ENCODE results near the gene TM9SF1. TPM values are rescaled to one million over a fixed set of nuclear protein-coding genes. Genes with fewer than 3 reads are reported as not detected.
A peak's percentile ranks its signal among the peaks of the same experiment; 100 is the strongest.

TM9SF1 gene
- total and polyA plus RNA-seq, 3 donors from 2014 or later: 45.0 to 53.2 (median 50.0) TPM

DNA sequence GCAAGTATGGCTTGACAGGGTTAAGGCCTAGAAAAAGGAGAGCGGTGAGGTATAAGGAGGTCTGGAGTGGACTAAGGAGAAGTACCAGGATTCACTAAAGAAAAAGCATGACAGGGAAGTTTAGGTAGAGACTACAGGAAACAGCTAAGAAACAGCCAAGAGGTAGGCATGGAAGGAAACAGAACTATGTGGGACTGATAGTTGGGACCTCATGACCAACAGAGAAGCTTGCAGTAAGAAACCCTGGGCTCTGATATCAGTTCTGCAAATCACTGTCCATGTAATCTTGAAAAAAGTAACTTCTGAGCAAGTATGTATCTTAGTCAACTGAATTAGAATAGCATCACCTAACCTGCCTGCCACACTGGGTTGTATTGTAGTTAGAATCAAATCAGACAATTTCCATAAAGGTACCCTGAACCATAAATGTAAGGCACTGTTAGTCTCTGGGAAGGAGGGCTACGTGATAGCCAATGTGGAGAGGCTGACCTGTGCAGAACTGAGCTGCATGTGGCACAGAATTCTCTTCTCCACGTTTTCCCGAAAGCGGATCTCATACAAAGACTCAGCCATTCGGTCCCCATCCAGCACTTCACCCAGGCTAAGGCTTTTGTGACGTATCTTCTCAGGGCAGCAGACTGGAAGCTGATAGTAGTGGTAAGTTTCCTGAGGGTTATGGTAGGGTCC, 912 bp downstream of the TM9SF1 start:
- intact Hi-C loops (cut with DNase I; ENCODE audit: low total_unique reads): no loop called here

GRCh38 chr14:24192933-24193332, 2.3 kb downstream of the TM9SF1 start:
- TF ChIP-seq POLR2A (IDR thresholded peaks at IDR 0.05) (no peak), CTCF (IDR thresholded peaks at IDR 0.05) (no peak)
- 91 to 96% methylated on average over 12 to 15 of the region's 15 CpGs for WGBS, 2 donors
- H3K36me3 ChIP-seq (ENCODE audit: low read depth, missing control alignments): no peaks in the 10 kb centered on the region
- no peak overlapping the region for H3K27ac ChIP-seq
- H3K27me3 ChIP-seq: no peaks in the 10 kb centered on the region
- H3K4me3 ChIP-seq: no peak overlapping the region
- H3K9me3 ChIP-seq: no peaks in the 10 kb centered on the region
- H3K4me1 ChIP-seq: peaks cover 15% of the 10 kb centered on the region
- DNase-seq: no peak
- intact Hi-C loops (cut with DNase I; ENCODE audit: low total_unique reads): no loop called here

More for the DNA sequence above, 912 bp downstream of the TM9SF1 start:
- TF ChIP-seq CTCF (IDR thresholded peaks at IDR 0.05) (no peak), POLR2A (IDR thresholded peaks at IDR 0.05) (no peak)
- DNase-seq: no peak
- H3K9me3 ChIP-seq: no peaks in the 10 kb centered on the region
- peaks cover 12% of the 10 kb centered on the region for H3K4me1 ChIP-seq
- 57 to 59% methylated on average over 7 of the region's 7 CpGs for WGBS, 2 donors
- H3K36me3 ChIP-seq (ENCODE audit: low read depth, missing control alignments): no peaks in the 10 kb centered on the region
- H3K27ac ChIP-seq: peak overlapping the region; percentile 96 to 98
- H3K4me3 ChIP-seq: peak overlapping the region; percentile 72 to 98
- no peaks in the 10 kb centered on the region for H3K27me3 ChIP-seq

GRCh38 chr14:24190416-24190815, 4.8 kb downstream of the TM9SF1 start:
- TF ChIP-seq CTCF (IDR thresholded peaks at IDR 0.05) (no peak), POLR2A (IDR thresholded peaks at IDR 0.05) (no peak)
- Histone ChIP-seq H3K9me3 (no peaks in the 10 kb centered on the region), H3K4me3 (no peak overlapping the region), H3K36me3 (ENCODE audit: low read depth, missing control alignments) (no peaks in the 10 kb centered on the region), H3K4me1 (peaks cover 14% of the 10 kb centered on the region), H3K27ac (no peak overlapping the region), H3K27me3 (no peaks in the 10 kb centered on the region)
- DNase-seq: no peak
- intact Hi-C loops (cut with DNase I; ENCODE audit: low total_unique reads): no loop called here
- WGBS, 2 donors: 88 to 94% methylated on average over 6 to 10 of the region's 10 CpGs

DNA sequence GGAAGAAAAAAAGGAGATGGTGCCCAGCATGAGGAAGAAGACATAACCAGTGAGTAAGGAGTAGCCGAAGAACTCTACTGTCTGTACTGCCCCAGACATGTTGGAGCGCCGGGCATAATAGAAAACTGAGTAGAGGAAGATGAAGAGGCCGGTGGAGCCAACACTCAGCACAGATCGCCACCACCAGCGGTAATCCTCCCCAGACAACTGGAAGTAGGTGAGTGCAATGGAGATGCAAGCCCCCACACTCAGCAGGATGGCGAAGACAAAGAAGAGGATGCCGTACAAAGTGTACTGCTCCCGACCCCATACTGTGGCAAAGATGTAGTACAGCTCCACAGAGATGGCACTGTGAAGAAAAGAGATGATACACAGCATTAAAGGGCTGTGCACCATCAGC, 5.8 kb downstream of the TM9SF1 start:
- Histone ChIP-seq H3K4me1 (peaks cover 10% of the 10 kb centered on the region), H3K27ac (no peak overlapping the region), H3K27me3 (no peaks in the 10 kb centered on the region), H3K36me3 (ENCODE audit: low read depth, missing control alignments) (no peaks in the 10 kb centered on the region), H3K9me3 (no peaks in the 10 kb centered on the region), H3K4me3 (no peak overlapping the region)
- no peak for DNase-seq
- intact Hi-C loops (cut with DNase I; ENCODE audit: low total_unique reads): no loop called here
- TF ChIP-seq POLR2A (IDR thresholded peaks at IDR 0.05) (no peak), CTCF (IDR thresholded peaks at IDR 0.05) (no peak)
- WGBS, 2 donors: 88 to 92% methylated on average over 9 of the region's 9 CpGs

DNA sequence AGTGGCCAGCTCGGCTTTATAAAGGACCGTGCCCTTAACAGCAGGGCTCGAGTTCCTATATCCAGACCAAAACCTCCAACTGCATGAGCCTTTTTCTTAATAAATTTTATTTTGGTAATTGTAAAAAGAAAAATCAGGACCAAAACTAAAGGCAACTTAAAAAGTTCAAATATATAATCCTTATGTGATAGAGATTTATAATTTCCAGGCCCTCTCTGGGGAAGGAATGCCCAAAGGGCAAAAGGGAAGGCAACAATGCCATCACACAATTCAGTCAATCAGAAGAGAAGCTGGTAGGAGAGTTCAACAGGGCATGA, 6.2 kb downstream of the TM9SF1 start:
- intact Hi-C loops (cut with DNase I; ENCODE audit: low total_unique reads): no loop called here
- DNase-seq: no peak
- H3K27me3 ChIP-seq: no peaks in the 10 kb centered on the region
- H3K36me3 ChIP-seq (ENCODE audit: low read depth, missing control alignments): no peaks in the 10 kb centered on the region
- peak overlapping the region in 1 of 2 donors; percentile 52 for H3K27ac ChIP-seq
- no peak for TF ChIP-seq POLR2A (IDR thresholded peaks at IDR 0.05)
- no peak for TF ChIP-seq CTCF (IDR thresholded peaks at IDR 0.05)
- no peaks in the 10 kb centered on the region for H3K9me3 ChIP-seq
- peaks cover 9% of the 10 kb centered on the region for H3K4me1 ChIP-seq
- peak overlapping the region in 1 of 2 donors; percentile 76 for H3K4me3 ChIP-seq
- 0 to 3% methylated on average over 3 of the region's 3 CpGs for WGBS, 2 donors

All from testis (tissue), 3 donors.